Ovary (tissue), 3 donors: Measurements from ENCODE around the gene ZBTB33.

Experiments used
- CTCF ChIP-seq, 3 donors: fragments of 450-650 bp in 2 of 3; fragments of 200-600 bp in 1 of 3; IDR thresholded peaks; one replicate each; pipeline versions ENCODE4 v1.5.1 to v1.8.0; 2016 to 2022; ENCODE audit warnings: antibody characterized with exemption in 3 of 3, mild to moderate bottlenecking in 1 of 3
- POLR2A ChIP-seq: fragments of 450-650 bp; IDR thresholded peaks from one replicate; pipeline ENCODE4 v1.6.1; 2017; ENCODE audit warnings: antibody characterized with exemption, mild to moderate bottlenecking, moderate library complexity
- donor health status: DM: no; HTN: no; CAD: no.

GRCh38 chrX:120264341-120264740, 13.7 kb downstream of the ZBTB33 start:
- no peak for TF ChIP-seq POLR2A
- TF ChIP-seq CTCF (IDR thresholded peaks at IDR 0.05) = no peak
